Measurements from ENCODE around the gene ITPKA.
A peak's percentile ranks its signal among the peaks of the same experiment; 100 is the strongest.

The ITPKA gene

GRCh38 chr15:41507820-41508290, 14.2 kb downstream of the ITPKA start:
- intact Hi-C loops (cut with micrococcal nuclease), result no loop called here
- H3K36me3 Mint-ChIP-seq (ENCODE audit: low read depth), result no peaks in the 10 kb centered on the region
- H3K4me1 Mint-ChIP-seq (ENCODE audit: low read depth), result peaks cover 19% of the 10 kb centered on the region
- H3K27me3 Mint-ChIP-seq, result peaks cover 67% of the 10 kb centered on the region
- no peaks in the 10 kb centered on the region for H3K9me3 Mint-ChIP-seq
- H3K4me3 Mint-ChIP-seq, result no peak overlapping the region
- no peak overlapping the region for H3K27ac Mint-ChIP-seq

- intact Hi-C loops (cut with micrococcal nuclease), result loop anchor here (5.0 kb wide), 1 partner anchor 47 kb away; the partner anchor contains the start of gene TYRO3
- no peak overlapping the region for H3K4me3 Mint-ChIP-seq
- no peak overlapping the region for H3K27ac Mint-ChIP-seq
- peaks cover 61% of the 10 kb centered on the region for H3K27me3 Mint-ChIP-seq
- H3K9me3 Mint-ChIP-seq, result no peaks in the 10 kb centered on the region
- H3K36me3 Mint-ChIP-seq (ENCODE audit: low read depth), result no peaks in the 10 kb centered on the region
- H3K4me1 Mint-ChIP-seq (ENCODE audit: low read depth), result peaks cover 22% of the 10 kb centered on the region
These were observed 17.1 kb downstream of the ITPKA start for GRCh38 chr15:41510728-41511127.

- H3K27me3 Mint-ChIP-seq, result peaks cover 59% of the 10 kb centered on the region
- peaks cover 22% of the 10 kb centered on the region for H3K4me1 Mint-ChIP-seq (ENCODE audit: low read depth)
- intact Hi-C loops (cut with micrococcal nuclease), result loop anchor here (5.0 kb wide), 1 partner anchor 46 kb away; the partner anchor contains the start of gene TYRO3
- H3K9me3 Mint-ChIP-seq, result no peaks in the 10 kb centered on the region
- H3K4me3 Mint-ChIP-seq, result no peak overlapping the region
- no peak overlapping the region for H3K27ac Mint-ChIP-seq
- no peaks in the 10 kb centered on the region for H3K36me3 Mint-ChIP-seq (ENCODE audit: low read depth)
These were observed 17.7 kb downstream of the ITPKA start for GRCh38 chr15:41511331-41511898.

DNA sequence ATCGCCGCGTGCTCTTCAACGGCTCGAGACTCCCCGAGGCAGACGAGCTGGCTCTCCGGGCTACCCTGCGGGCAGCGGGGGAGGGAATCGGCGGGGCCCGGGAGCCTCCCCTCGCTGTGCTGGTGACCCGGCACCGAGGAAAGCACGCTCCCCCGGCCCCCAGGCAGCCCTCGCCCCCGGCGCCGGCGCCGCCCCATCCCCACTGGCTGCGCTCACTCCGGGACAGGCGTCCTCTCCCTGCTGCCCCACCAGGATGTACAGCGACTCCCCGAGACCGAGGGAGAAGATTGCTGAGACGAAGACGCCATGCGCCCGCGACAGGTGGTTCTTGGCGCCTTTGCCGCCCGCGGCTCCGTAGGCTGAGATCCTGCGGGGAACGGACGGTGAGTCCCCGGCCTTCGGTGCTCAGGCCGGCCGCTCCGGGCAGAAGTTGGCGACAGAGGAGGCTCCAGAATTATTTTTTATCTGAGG, 18.3 kb downstream of the ITPKA start:
- no peak overlapping the region for H3K27ac Mint-ChIP-seq
- H3K4me1 Mint-ChIP-seq (ENCODE audit: low read depth), result peaks cover 22% of the 10 kb centered on the region
- H3K27me3 Mint-ChIP-seq, result peaks cover 57% of the 10 kb centered on the region
- intact Hi-C loops (cut with micrococcal nuclease), result loop anchor here (5.0 kb wide), 1 partner anchor 45 kb away; the partner anchor contains the start of gene TYRO3
- H3K36me3 Mint-ChIP-seq (ENCODE audit: low read depth), result peaks cover 5% of the 10 kb centered on the region
- no peaks in the 10 kb centered on the region for H3K9me3 Mint-ChIP-seq
- H3K4me3 Mint-ChIP-seq, result peak overlapping the region; percentile 79

DNA sequence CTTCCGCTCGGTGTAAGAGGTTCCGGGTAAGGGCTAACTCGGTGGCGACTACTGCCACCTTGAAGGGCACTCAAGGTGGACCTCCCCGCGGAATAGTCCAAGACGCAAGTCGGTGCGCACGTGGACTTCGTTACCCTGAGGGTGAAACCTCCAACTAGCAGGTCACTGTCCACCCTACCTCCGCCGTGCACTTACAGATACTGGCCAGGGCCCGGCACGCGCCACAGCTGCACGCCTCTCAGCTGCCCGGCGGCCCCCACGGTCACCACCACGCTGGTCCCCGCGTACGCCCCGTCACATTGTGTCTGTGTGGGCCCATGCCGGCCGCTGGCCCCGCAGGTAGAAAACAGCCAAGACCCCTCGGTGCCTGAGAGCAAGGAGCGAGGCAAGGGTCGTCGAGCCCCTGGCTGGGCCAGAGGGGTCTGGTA, 18.9 kb downstream of the ITPKA start:
- intact Hi-C loops (cut with micrococcal nuclease), result loop anchor here (5.0 kb wide), 1 partner anchor 45 kb away; the partner anchor contains the start of gene TYRO3
- H3K4me3 Mint-ChIP-seq, result peak overlapping the region; percentile 79

DNA sequence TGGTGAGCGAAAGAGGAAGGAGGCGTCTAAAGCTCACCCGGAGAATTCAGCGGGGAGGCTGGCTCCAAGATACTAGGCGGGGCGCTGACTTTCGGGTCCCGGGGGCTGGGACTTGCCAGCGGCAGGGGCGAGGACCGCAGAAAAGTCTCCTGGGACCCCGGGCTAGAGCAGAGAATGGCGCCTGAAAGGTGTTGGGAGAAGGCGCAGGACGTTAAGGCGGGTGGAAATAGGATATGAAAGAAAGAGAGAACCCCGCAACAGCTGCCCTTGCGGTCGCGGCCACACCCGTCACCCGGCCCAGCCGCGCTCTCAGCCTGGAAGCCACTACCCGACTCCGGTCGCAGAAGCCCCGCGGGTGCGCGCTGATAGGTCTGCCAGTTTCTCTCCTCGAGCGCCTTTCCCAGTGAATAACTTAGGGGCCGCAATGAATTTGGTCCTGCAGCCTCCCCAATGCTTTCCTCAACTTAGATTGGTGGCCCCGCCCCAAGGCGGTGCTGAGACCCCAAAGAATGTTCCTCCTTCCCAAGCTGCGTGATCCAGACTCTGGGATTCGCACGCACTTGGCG, 19.3 kb downstream of the ITPKA start:
- H3K4me3 Mint-ChIP-seq, result peak overlapping the region; percentile 79
- H3K27ac Mint-ChIP-seq, result peak overlapping the region; percentile 31

More for the DNA sequence above, 18.9 kb downstream of the ITPKA start:
- Mint-ChIP-seq H3K36me3 (ENCODE audit: low read depth) (peaks cover 11% of the 10 kb centered on the region), H3K9me3 (no peaks in the 10 kb centered on the region), H3K4me1 (ENCODE audit: low read depth) (peaks cover 22% of the 10 kb centered on the region), H3K27ac (peak overlapping the region; percentile 31), H3K27me3 (peaks cover 53% of the 10 kb centered on the region)

GRCh38 chr15:41513506-41514227, 20.0 kb downstream of the ITPKA start, which contains the start of gene LTK:
TSS of gene LTK (minus strand) at chr15:41513827. CDS start at chr15:41513709, 118 bp downstream.
- intact Hi-C loops (cut with micrococcal nuclease), result loop anchor here (5.0 kb wide), 1 partner anchor 44 kb away; the partner anchor contains the start of gene TYRO3
- no peaks in the 10 kb centered on the region for H3K9me3 Mint-ChIP-seq
- H3K36me3 Mint-ChIP-seq (ENCODE audit: low read depth), result peaks cover 18% of the 10 kb centered on the region

More for the DNA sequence above, 19.3 kb downstream of the ITPKA start:
- intact Hi-C loops (cut with micrococcal nuclease), result loop anchor here (5.0 kb wide), 1 partner anchor 44 kb away; the partner anchor contains the start of gene TYRO3
- Mint-ChIP-seq H3K27me3 (peaks cover 50% of the 10 kb centered on the region), H3K4me1 (ENCODE audit: low read depth) (peaks cover 22% of the 10 kb centered on the region), H3K36me3 (ENCODE audit: low read depth) (peaks cover 16% of the 10 kb centered on the region), H3K9me3 (no peaks in the 10 kb centered on the region)

DNA sequence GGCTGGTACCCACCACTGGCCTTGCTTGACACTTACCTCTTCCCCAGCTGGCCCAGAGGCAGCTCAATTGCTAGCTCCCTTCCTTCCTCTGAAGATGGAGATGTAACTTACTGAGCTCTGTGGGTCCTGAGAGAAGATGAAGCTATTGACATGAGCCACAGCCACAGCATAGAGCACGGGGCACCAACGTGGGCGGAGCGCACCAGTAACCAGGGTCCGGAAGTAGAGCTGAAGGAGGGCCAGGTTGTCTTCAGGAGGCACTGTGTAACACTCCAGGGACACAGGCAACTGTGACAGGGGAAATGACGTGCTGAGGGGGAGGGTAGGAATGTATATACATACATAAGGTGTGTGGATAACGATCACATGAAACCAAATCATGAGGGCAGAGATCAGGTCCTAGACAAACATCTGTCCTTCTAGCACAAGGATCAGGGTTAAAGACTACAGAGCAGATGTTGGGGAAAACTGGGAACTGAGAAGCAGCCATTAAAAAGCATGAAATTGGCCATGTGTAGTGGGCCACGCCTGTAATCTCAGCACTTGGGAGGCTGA, 24.3 kb downstream of the ITPKA start:
- Mint-ChIP-seq H3K4me3 (no peak overlapping the region), H3K9me3 (no peaks in the 10 kb centered on the region), H3K27ac (no peak overlapping the region), H3K36me3 (ENCODE audit: low read depth) (peaks cover 41% of the 10 kb centered on the region), H3K4me1 (ENCODE audit: low read depth) (peaks cover 10% of the 10 kb centered on the region), H3K27me3 (peaks cover 16% of the 10 kb centered on the region)
- intact Hi-C loops (cut with micrococcal nuclease), result no loop called here

More at GRCh38 chr15:41513506-41514227, 20.0 kb downstream of the ITPKA start, which contains the start of gene LTK:
- H3K27ac Mint-ChIP-seq, result peak within 1 kb of the TSS; percentile 31
- H3K4me1 Mint-ChIP-seq (ENCODE audit: low read depth), result peaks cover 22% of the 10 kb centered on the region
- H3K27me3 Mint-ChIP-seq, result peaks cover 50% of the 10 kb centered on the region
- peak within 1 kb of the TSS; percentile 79 for H3K4me3 Mint-ChIP-seq

GRCh38 chr15:41520636-41521035, 27.0 kb downstream of the ITPKA start:
- H3K36me3 Mint-ChIP-seq (ENCODE audit: low read depth), result peaks cover 60% of the 10 kb centered on the region
- intact Hi-C loops (cut with micrococcal nuclease), result no loop called here

GRCh38 chr15:41521614-41522013, 27.9 kb downstream of the ITPKA start:
- Mint-ChIP-seq H3K27ac (no peak overlapping the region), H3K36me3 (ENCODE audit: low read depth) (peaks cover 67% of the 10 kb centered on the region), H3K4me1 (ENCODE audit: low read depth) (peaks cover 5% of the 10 kb centered on the region), H3K4me3 (no peak overlapping the region), H3K9me3 (no peaks in the 10 kb centered on the region), H3K27me3 (no peaks in the 10 kb centered on the region)
- intact Hi-C loops (cut with micrococcal nuclease), result no loop called here

More at GRCh38 chr15:41520636-41521035, 27.0 kb downstream of the ITPKA start:
- H3K4me3 Mint-ChIP-seq, result no peak overlapping the region
- no peaks in the 10 kb centered on the region for H3K27me3 Mint-ChIP-seq
- H3K4me1 Mint-ChIP-seq (ENCODE audit: low read depth), result peaks cover 5% of the 10 kb centered on the region
- H3K27ac Mint-ChIP-seq, result no peak overlapping the region
- no peaks in the 10 kb centered on the region for H3K9me3 Mint-ChIP-seq

DNA sequence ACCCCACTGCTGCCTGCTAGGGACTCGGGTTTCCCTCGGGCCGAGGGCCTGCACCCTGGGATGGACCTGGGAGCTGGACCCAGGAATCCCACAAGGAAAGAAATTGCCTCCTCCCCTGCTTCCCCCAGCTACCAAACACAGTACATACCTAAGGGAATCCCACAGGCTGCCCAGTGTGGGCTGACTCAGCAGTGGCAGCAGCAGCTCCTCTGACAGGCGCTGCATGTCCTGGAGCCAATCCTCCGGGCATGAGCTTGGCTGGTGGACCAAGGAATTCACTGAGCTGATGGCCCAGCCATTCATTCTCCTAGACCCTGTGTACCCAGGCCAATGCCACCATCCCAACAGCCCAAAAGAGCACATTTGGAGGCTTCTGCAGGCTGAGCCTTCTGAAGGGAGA, 29.4 kb downstream of the ITPKA start:
- no peaks in the 10 kb centered on the region for H3K27me3 Mint-ChIP-seq
- H3K4me3 Mint-ChIP-seq, result no peak overlapping the region
- H3K4me1 Mint-ChIP-seq (ENCODE audit: low read depth), result peaks cover 5% of the 10 kb centered on the region
- H3K36me3 Mint-ChIP-seq (ENCODE audit: low read depth), result peaks cover 67% of the 10 kb centered on the region
- intact Hi-C loops (cut with micrococcal nuclease), result no loop called here
- H3K9me3 Mint-ChIP-seq, result no peaks in the 10 kb centered on the region
- no peak overlapping the region for H3K27ac Mint-ChIP-seq

GRCh38 chr15:41530363-41530956, 36.8 kb downstream of the ITPKA start:
- H3K9me3 Mint-ChIP-seq, result no peaks in the 10 kb centered on the region
- H3K4me3 Mint-ChIP-seq, result no peak overlapping the region
- peaks cover 86% of the 10 kb centered on the region for H3K36me3 Mint-ChIP-seq (ENCODE audit: low read depth)
- H3K27me3 Mint-ChIP-seq, result no peaks in the 10 kb centered on the region
- peak overlapping the region; percentile 60 for H3K27ac Mint-ChIP-seq
- intact Hi-C loops (cut with micrococcal nuclease), result no loop called here
- peaks cover 12% of the 10 kb centered on the region for H3K4me1 Mint-ChIP-seq (ENCODE audit: low read depth)

GRCh38 chr15:41535544-41535943, 41.9 kb downstream of the ITPKA start:
- Mint-ChIP-seq H3K27ac (no peak overlapping the region), H3K4me3 (no peak overlapping the region), H3K36me3 (ENCODE audit: low read depth) (peaks cover 61% of the 10 kb centered on the region), H3K4me1 (ENCODE audit: low read depth) (peaks cover 9% of the 10 kb centered on the region), H3K27me3 (no peaks in the 10 kb centered on the region), H3K9me3 (no peaks in the 10 kb centered on the region)
- intact Hi-C loops (cut with micrococcal nuclease), result no loop called here

Data from dendritic cell treated with granulocyte-macrophage colony-stimulating factor and Interleukin-4, amounts not matched to agents 40 ng/mL and 50 ng/mL, for 4 days (primary cell).